H9 (cell line): ENCODE measurements around the gene ADCY5. TPM values are rescaled to one million over a fixed set of nuclear protein-coding genes. Genes with fewer than 3 reads are reported as not detected.

Source experiments
- DNase-seq: peaks from one replicate; pipeline ENCODE4 v3.0.0-alpha.2; 2017
- H2AFZ ChIP-seq: one replicate; pipeline ENCODE4 v1.6.1; 2013; ENCODE audit warnings: mild to moderate bottlenecking, low read length, control low read depth, moderate library complexity
- H2AK5ac ChIP-seq: 2 replicates; pipeline ENCODE4 v1.6.1; 2013; ENCODE audit warnings: low read length, control low read depth, mixed read lengths; ENCODE audit not compliant: insufficient read length
- H2BK120ac ChIP-seq: one replicate; pipeline ENCODE4 v1.6.1; 2013; ENCODE audit warnings: low read depth, mild to moderate bottlenecking, low read length, control low read depth, inconsistent platforms; ENCODE audit not compliant: poor library complexity, severe bottlenecking
- H2BK12ac ChIP-seq: 2 replicates; pipeline ENCODE4 v1.6.1; 2013; ENCODE audit warnings: low read length, control low read depth, mixed read lengths, low read depth; ENCODE audit not compliant: insufficient read length
- H2BK15ac ChIP-seq: 2 replicates; pipeline ENCODE4 v1.6.1; 2013; ENCODE audit warnings: low read depth, low read length, control low read depth
- H2BK20ac ChIP-seq: one replicate; pipeline ENCODE4 v1.6.1; 2013; ENCODE audit warnings: low read depth, mild to moderate bottlenecking, low read length, control low read depth, inconsistent platforms; ENCODE audit not compliant: poor library complexity, severe bottlenecking
- H2BK5ac ChIP-seq: 2 replicates; pipeline ENCODE4 v1.6.1; 2013; ENCODE audit warnings: low read length, control low read depth, mixed read lengths; ENCODE audit not compliant: insufficient read length
- H3K14ac ChIP-seq: 2 replicates; pipeline ENCODE4 v1.6.1; 2013; ENCODE audit warnings: low read length, control low read depth; ENCODE audit not compliant: insufficient read depth
- H3K18ac ChIP-seq: 2 replicates; pipeline ENCODE4 v1.6.1; 2013; ENCODE audit warnings: low read depth, mild to moderate bottlenecking, mixed read lengths, low read length, control low read depth; ENCODE audit not compliant: insufficient read length
- H3K23ac ChIP-seq: 2 replicates; pipeline ENCODE4 v1.6.1; 2013; ENCODE audit warnings: low read length, control low read depth, mixed read lengths, low read depth; ENCODE audit not compliant: insufficient read length
- H3K23me2 ChIP-seq: 2 replicates; pipeline ENCODE4 v1.6.1; 2013; ENCODE audit warnings: low read depth, mild to moderate bottlenecking, mixed read lengths, low read length, control low read depth; ENCODE audit not compliant: insufficient read length, poor library complexity, severe bottlenecking
- H3K27ac ChIP-seq: 2 replicates; pipeline ENCODE4 v1.5.1; 2013; ENCODE audit warnings: low read length, control low read depth, mixed read lengths, low read depth; ENCODE audit not compliant: insufficient read length
- H3K27me3 ChIP-seq: 2 replicates; pipeline ENCODE4 v1.6.1; 2013; ENCODE audit warnings: low read length, control low read depth, inconsistent platforms; ENCODE audit not compliant: insufficient read depth
- H3K4ac ChIP-seq: 2 replicates; pipeline ENCODE4 v1.6.1; 2013; ENCODE audit warnings: low read depth, mild to moderate bottlenecking, control low read depth, inconsistent platforms, low read length, moderate library complexity
- H3K4me1 ChIP-seq: 2 replicates; pipeline ENCODE4 v1.6.1; 2013; ENCODE audit warnings: low read length, control low read depth, inconsistent platforms; ENCODE audit not compliant: insufficient read depth
- H3K4me2 ChIP-seq: 2 replicates; pipeline ENCODE4 v1.6.1; 2013; ENCODE audit warnings: low read length, control low read depth, mixed read lengths; ENCODE audit not compliant: insufficient read length, insufficient read depth
- H3K56ac ChIP-seq: 2 replicates; pipeline ENCODE4 v1.6.1; 2013; ENCODE audit warnings: low read depth, mild to moderate bottlenecking, mixed read lengths, low read length, control low read depth; ENCODE audit not compliant: insufficient read length
- H3K79me1 ChIP-seq: 2 replicates; pipeline ENCODE4 v1.6.1; 2013; ENCODE audit warnings: low read depth, mild to moderate bottlenecking, moderate library complexity, low read length, control low read depth, inconsistent platforms; ENCODE audit not compliant: insufficient read depth, poor library complexity, severe bottlenecking
- H3K79me2 ChIP-seq: 2 replicates; pipeline ENCODE4 v1.6.1; 2013; ENCODE audit warnings: low read length, control low read depth, inconsistent platforms; ENCODE audit not compliant: insufficient read depth
- H3K9ac ChIP-seq: 2 replicates; pipeline ENCODE4 v1.6.1; 2013; ENCODE audit warnings: low read length, control low read depth, mixed read lengths; ENCODE audit not compliant: insufficient read length; ENCODE audit errors: extremely low read depth
- H3K9me3 ChIP-seq: one replicate; pipeline ENCODE4 v1.6.1; 2013; ENCODE audit warnings: low read depth, low read length, inconsistent platforms; ENCODE audit not compliant: control insufficient read depth
- H3T11ph ChIP-seq: one replicate; pipeline ENCODE4 v1.6.1; 2013; ENCODE audit warnings: mild to moderate bottlenecking, low read length, control low read depth, inconsistent platforms
- H4K20me1 ChIP-seq: one replicate; pipeline ENCODE4 v1.6.1; 2013; ENCODE audit not compliant: control insufficient read depth, insufficient read length, insufficient read depth
- H4K5ac ChIP-seq: 2 replicates; pipeline ENCODE4 v1.6.1; 2013; ENCODE audit warnings: low read depth, mild to moderate bottlenecking, mixed read lengths, low read length, control low read depth; ENCODE audit not compliant: insufficient read length
- H4K8ac ChIP-seq: replicated peaks from 2 replicates; pipeline ENCODE4 v1.6.1; 2013; ENCODE audit warnings: low read length, control low read depth, mixed read lengths, low read depth; ENCODE audit not compliant: insufficient read length
- H4K91ac ChIP-seq: 2 replicates; pipeline ENCODE4 v1.6.1; 2013; ENCODE audit warnings: low read depth, mild to moderate bottlenecking, moderate library complexity, mixed read lengths, low read length, control low read depth; ENCODE audit not compliant: insufficient read length
- H3K27ac Mint-ChIP-seq, 3 experiments: 2 replicates in 2 of 3; 3 replicates in 1 of 3; pipeline ENCODE4 v1.8.0; 2020 to 2021; ENCODE audit warnings: mixed read lengths in 3 of 3, mild to moderate bottlenecking in 1 of 3, moderate library complexity in 1 of 3
- H3K27me3 Mint-ChIP-seq: 2 replicates; pipeline ENCODE4 v1.8.0; 2021; ENCODE audit warnings: low read depth, mild to moderate bottlenecking, moderate library complexity, mixed read lengths
- H3K36me3 Mint-ChIP-seq, 3 experiments: 2 replicates in 2 of 3; 3 replicates in 1 of 3; pipeline ENCODE4 v1.8.0; 2020 to 2021; ENCODE audit warnings: low read depth in 3 of 3, mixed read lengths in 3 of 3; ENCODE audit not compliant: insufficient read depth in 1 of 3
- H3K4me1 Mint-ChIP-seq, 2 experiments: 2 replicates each; pipeline ENCODE4 v1.8.0; 2020; ENCODE audit warnings: mixed read lengths in 2 of 2
- H3K4me3 Mint-ChIP-seq, 2 experiments: 2 replicates in 1 of 2; 3 replicates in 1 of 2; pipeline ENCODE4 v1.8.0; 2020 to 2021; ENCODE audit warnings: mild to moderate bottlenecking in 2 of 2, mixed read lengths in 2 of 2, moderate library complexity in 1 of 2
- H3K9me3 Mint-ChIP-seq, 2 experiments: 2 replicates in 1 of 2; 3 replicates in 1 of 2; pipeline ENCODE4 v1.8.0; 2020; ENCODE audit warnings: mild to moderate bottlenecking in 2 of 2, mixed read lengths in 2 of 2, moderate library complexity in 1 of 2
- CTCF ChIP-seq: fragments of 200-600 bp; sonication (generic); conservative IDR thresholded peaks from 3 replicates; pipeline ENCODE4 v1.8.0; 2021; ENCODE audit warnings: antibody characterized with exemption, mild to moderate bottlenecking
- WGBS: extraction: QIAGEN DNeasy Blood & Tissue Kit; methylation state at CpG from one replicate; pipeline ENCODE4 v1.1.7; 2013; ENCODE audit warnings: missing lambda C conversion rate, low lambda C conversion rate, mixed read lengths; ENCODE audit not compliant: insufficient read length; ENCODE audit errors: extremely low coverage; 5-methylcytosine and 5-hydroxymethylcytosine counted together
- total RNA-seq: library from RNA; stranded (reverse); gene quantifications from 2 replicates; pipeline ENCODE4 v1.2.1, GENCODE V29; 2021

The ADCY5 gene
- total RNA-seq, 1 experiment from 2014 or later, result 5.0 TPM

DNA sequence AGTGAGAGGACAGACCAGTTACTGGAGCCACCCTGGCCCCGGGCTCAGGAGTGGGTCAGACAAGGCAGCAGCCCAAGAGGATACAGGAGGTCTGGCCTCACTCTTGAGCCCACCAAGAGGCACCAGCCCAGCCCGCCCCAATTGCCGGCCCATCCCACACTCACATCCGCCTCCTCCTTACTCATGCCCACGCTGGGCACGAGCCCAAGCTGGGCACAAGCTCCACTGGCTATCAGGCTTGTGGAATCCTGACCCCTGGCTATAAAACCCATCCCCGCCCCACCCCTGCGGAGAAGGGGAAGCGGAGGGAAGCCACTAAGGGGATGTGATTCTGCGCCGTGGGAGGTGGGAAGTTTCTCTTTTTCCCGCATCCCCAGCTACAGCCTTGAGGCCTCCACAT, 25.9 kb downstream of the ADCY5 start:
- DNase-seq, result no peak
- Histone ChIP-seq H3K14ac (no peak overlapping the region), H3K27me3 (no peaks in the 10 kb centered on the region), H3K23me2 (no peaks in the 10 kb centered on the region), H2AFZ (no peak overlapping the region), H2BK12ac (no peak overlapping the region), H4K5ac (no peak overlapping the region), H3T11ph (no peak overlapping the region), H4K20me1 (peaks cover 3% of the 10 kb centered on the region), H3K79me1 (no peaks in the 10 kb centered on the region), H3K4me1 (no peaks in the 10 kb centered on the region), H2BK15ac (no peak overlapping the region), H3K23ac (no peak overlapping the region), H3K4me2 (no peak overlapping the region), H3K9me3 (no peaks in the 10 kb centered on the region), H3K4ac (no peak overlapping the region), H3K56ac (no peak overlapping the region), H4K91ac (no peak overlapping the region), H2AK5ac (no peak overlapping the region), H4K8ac (no peak overlapping the region), H3K27ac (no peak overlapping the region), H2BK120ac (no peak overlapping the region), H3K79me2 (no peaks in the 10 kb centered on the region), H2BK5ac (no peak overlapping the region), H3K18ac (no peak overlapping the region), H3K9ac (no peak overlapping the region), H2BK20ac (no peak overlapping the region)
- H3K4me1 Mint-ChIP-seq, result peaks cover 5 to 10% of the 10 kb centered on the region in 2 experiments; a peak in 3 of 4 replicates
- H3K4me3 Mint-ChIP-seq, result no peak overlapping the region
- no CpG with 5 or more reads among the region's 12 CpGs for WGBS
- no peaks in the 10 kb centered on the region; a peak in 1 of 5 replicates for H3K9me3 Mint-ChIP-seq
- H3K27ac Mint-ChIP-seq, result peak overlapping the region in 1 of 3 experiments; percentile 71; a peak in 1 of 7 replicates
- H3K36me3 Mint-ChIP-seq, result no peaks in the 10 kb centered on the region
- H3K27me3 Mint-ChIP-seq, result peaks cover 7% of the 10 kb centered on the region
- no peak for TF ChIP-seq CTCF
